ENCODE results near the gene OR2S2.

OR2S2 gene

GRCh38 chr9:35933550-35934067, 24.3 kb downstream of the OR2S2 start:
- TF ChIP-seq, protein P1, sequence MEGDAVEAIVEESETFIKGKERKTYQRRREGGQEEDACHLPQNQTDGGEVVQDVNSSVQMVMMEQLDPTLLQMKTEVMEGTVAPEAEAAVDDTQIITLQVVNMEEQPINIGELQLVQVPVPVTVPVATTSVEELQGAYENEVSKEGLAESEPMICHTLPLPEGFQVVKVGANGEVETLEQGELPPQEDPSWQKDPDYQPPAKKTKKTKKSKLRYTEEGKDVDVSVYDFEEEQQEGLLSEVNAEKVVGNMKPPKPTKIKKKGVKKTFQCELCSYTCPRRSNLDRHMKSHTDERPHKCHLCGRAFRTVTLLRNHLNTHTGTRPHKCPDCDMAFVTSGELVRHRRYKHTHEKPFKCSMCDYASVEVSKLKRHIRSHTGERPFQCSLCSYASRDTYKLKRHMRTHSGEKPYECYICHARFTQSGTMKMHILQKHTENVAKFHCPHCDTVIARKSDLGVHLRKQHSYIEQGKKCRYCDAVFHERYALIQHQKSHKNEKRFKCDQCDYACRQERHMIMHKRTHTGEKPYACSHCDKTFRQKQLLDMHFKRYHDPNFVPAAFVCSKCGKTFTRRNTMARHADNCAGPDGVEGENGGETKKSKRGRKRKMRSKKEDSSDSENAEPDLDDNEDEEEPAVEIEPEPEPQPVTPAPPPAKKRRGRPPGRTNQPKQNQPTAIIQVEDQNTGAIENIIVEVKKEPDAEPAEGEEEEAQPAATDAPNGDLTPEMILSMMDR (IDR thresholded peaks at IDR 0.05; ENCODE audit: low read depth, low read length, missing control alignments) = no peak
- DNase-seq (ENCODE audit: low read depth) = no peak
- H3K4me3 ChIP-seq (ENCODE audit: low read depth, low read length) = no peak overlapping the region

- H3K4me3 ChIP-seq (ENCODE audit: low read depth, low read length) = no peak overlapping the region
- DNase-seq (ENCODE audit: low read depth) = no peak
- TF ChIP-seq, protein P1 (IDR thresholded peaks at IDR 0.05; ENCODE audit: low read depth, low read length, missing control alignments) = no peak
These were observed 25.2 kb downstream of the OR2S2 start for GRCh38 chr9:35932735-35933134.

DNA sequence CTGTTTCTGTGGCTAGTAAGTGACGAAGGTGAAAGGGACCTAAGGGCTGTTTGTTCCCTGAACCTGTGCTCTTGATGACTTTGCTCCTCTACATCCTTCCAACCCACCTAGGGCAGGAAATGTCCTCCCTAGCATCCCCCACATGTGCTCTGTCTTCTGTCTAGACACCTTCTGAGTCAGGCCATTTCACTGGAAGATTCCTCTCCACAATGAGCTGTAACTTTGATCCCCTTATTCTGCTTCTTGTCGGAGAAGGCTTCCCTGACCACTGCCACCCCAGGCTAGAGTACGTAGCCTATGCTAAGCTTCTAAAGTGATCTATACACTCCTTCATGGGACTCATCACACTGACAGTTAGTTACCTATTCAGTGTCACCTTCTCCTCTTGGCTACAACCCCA, 27.0 kb downstream of the OR2S2 start:
- TF ChIP-seq, protein P1 (IDR thresholded peaks at IDR 0.05; ENCODE audit: low read depth, low read length, missing control alignments) = no peak
- DNase-seq (ENCODE audit: low read depth) = no peak
- no peak overlapping the region for H3K4me3 ChIP-seq (ENCODE audit: low read depth, low read length)

DNA sequence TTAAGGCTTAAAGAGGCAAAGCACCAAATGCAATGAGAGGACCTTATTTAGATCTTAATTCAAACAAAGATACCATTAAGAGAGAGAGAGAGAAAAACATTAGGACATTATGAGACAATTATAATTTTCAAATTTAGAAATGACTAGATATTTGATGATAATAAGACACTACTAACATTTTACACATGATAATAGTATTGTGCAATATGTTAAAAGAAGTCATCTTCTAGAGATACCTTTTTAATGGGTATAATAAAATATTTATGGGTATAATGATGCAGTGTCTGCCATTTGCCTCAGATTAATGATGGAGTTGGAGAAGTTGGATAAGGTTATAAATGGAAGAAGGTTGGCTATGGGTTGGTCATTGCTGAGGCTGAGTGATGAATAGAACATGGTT, 27.4 kb downstream of the OR2S2 start:
- DNase-seq (ENCODE audit: low read depth) = no peak
- TF ChIP-seq, protein P1 (IDR thresholded peaks at IDR 0.05; ENCODE audit: low read depth, low read length, missing control alignments) = no peak
- H3K4me3 ChIP-seq (ENCODE audit: low read depth, low read length) = no peak overlapping the region

GRCh38 chr9:35929453-35929718, 28.6 kb downstream of the OR2S2 start:
- DNase-seq (ENCODE audit: low read depth) = no peak

DNA sequence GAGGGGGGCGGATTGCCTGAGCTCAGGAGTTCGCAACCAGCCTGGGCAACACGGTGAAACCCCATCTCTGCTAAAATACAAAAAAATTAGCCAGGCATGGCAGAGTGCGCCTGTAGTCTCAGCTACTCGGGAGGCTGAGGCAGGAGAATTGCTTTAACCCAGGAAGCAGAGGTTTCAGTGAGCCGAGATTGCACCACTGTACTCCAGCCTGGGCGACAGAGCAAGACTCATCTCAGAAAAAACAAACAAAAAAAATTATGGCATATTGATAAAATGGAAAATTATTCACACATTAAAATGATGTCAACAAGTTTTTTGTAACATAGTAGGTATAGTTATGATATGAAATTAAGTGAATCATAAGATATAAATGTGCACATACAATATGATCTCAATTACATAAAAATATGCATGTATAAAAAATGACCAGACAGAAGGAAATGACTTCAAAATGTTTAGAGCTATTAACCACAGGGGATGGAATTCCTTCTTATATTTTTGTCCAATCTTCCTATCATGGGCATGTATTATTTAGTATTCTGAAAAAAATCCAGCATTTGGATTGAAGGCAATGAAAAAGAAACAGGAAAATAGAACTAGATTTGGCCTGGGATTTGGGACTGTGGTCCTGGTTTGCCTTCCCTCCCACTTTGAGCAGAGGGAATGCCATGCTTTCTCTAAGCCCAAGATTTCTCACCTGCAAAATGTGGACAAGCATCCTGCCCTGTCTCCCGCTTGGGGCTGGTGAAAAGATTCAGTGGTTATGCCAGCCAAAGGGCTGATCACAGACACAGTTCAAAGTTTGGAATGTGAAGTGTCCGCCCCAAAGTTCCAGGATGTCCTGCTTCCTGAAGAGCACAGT, 29.1 kb downstream of the OR2S2 start:
- TF ChIP-seq, protein P1 (IDR thresholded peaks at IDR 0.05; ENCODE audit: low read depth, low read length, missing control alignments) = no peak
- H3K4me3 ChIP-seq (ENCODE audit: low read depth, low read length) = no peak overlapping the region
- no peak for DNase-seq (ENCODE audit: low read depth)

More at GRCh38 chr9:35929453-35929718, 28.6 kb downstream of the OR2S2 start:
- TF ChIP-seq, protein P1 (IDR thresholded peaks at IDR 0.05; ENCODE audit: low read depth, low read length, missing control alignments) = no peak
- no peak overlapping the region for H3K4me3 ChIP-seq (ENCODE audit: low read depth, low read length)
